ENCODE data around the gene MCU.
"Not testable (repeated sequence)": the region's sequence is repeated elsewhere in the genome, so short reads cannot be mapped to it uniquely, and the experiment has no call there.

MCU gene, protein sequence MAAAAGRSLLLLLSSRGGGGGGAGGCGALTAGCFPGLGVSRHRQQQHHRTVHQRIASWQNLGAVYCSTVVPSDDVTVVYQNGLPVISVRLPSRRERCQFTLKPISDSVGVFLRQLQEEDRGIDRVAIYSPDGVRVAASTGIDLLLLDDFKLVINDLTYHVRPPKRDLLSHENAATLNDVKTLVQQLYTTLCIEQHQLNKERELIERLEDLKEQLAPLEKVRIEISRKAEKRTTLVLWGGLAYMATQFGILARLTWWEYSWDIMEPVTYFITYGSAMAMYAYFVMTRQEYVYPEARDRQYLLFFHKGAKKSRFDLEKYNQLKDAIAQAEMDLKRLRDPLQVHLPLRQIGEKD

DNA sequence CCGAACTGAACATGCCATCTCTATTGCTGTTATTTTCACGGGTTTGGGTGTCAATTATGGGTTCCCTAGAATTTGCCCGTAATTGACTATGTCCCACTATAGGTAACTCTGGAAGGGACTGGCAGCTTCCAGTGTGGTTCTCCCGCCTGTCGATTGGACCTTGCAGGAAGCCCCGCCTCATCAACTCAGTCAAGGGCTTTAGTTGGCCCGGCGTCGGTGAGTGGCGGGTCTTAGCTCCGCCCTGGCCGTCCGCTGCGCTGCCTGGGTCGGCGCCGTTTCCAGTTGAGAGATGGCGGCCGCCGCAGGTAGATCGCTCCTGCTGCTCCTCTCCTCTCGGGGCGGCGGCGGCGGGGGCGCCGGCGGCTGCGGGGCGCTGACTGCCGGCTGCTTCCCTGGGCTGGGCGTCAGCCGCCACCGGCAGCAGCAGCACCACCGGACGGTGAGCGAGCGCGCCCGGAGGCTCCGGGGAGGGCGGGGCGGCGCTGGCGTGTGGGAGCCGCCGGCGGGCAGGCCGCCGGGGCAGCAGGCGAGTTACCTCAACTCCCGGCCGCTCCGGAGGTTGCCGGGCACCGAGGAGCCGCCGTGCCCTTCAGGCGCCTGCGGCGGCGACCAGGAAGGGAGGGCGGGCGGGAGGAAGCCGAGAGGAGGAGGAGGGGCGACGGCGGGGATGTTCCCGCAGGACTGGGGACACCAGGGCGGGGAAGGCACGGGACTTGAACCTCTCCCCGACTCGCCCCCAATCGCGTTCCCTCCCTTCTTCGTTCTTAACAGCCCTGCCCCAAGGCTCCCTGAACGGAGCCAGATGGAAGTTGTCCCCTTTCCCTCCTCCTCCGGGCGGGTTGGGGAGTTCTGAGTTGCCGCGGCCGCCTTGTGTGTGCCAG is at the start of gene MCU:
TSS of gene MCU (plus strand) at position 281 of the 881 bp plus-strand sequence. CDS start at position 290, 9 bp downstream.
- DNase-seq (ENCODE audit: low spot score) = peak; percentile 96

DNA sequence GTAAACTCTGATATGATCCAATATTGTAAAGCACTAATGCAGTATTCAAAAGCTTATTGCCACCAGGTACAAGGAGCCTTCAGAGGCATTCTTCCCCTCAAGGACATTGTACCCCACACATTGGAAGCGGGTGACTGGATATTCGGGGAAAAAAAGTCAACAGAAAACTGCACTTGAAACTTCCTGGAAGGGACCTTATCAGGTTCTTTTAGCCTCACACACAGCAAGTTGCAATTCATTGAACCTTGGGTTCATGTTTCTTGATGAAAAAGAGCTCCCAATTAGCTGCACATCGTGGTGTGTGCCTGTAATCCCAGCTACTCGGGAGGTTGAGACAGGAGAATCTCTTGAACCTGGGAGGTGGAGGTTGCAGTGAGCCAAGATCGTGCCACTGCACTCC is 49.6 kb upstream of the MCU start:
- no peak for DNase-seq (ENCODE audit: low spot score)

DNA sequence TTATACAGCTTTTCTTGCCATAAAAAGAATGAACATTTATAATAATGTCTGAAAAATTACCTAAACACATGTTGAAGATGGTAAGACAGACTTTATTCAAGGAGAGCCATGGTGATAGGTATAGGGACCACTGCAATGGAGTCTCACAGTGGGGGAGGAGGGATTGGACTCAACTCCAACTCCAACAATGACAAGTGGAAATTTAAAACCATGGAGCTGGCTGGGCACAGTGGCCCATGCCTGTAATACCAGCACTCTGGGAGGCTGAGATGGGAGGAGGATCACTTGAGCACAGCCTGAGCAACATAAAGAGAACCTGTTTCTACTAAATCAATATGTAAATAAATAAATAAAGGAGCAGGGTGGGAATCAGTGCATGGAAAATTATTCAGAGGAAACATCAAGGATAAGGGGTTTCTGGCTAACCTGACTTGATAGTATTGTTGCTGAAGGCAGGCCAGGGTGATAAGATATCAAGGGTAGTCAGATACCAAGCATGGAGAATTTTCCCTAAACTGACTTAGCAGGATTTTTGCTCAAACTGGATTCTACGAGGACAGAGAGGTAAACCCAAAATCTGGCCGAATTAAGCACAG is 46.6 kb upstream of the MCU start:
- DNase-seq (ENCODE audit: low spot score) = no peak

DNA sequence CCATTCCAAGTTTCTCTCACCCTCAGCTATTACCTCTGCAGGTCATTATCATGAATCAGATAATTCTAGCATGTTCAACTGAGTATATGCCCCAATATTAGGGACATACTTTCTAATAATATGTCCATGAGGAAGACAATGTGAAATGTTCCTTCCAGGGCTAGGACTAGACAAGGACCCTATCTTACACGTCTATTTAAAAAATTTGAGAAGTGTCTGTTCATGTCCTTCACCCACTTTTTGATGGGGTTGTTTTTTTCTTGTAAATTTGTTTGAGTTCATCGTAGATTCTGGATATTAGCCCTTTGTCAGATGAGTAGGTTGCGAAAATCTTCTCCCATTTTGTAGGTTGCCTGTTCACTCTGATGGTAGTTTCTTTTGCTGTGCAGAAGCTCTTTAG is 45.0 kb upstream of the MCU start:
- not testable (repeated sequence) for DNase-seq (ENCODE audit: low spot score)

DNA sequence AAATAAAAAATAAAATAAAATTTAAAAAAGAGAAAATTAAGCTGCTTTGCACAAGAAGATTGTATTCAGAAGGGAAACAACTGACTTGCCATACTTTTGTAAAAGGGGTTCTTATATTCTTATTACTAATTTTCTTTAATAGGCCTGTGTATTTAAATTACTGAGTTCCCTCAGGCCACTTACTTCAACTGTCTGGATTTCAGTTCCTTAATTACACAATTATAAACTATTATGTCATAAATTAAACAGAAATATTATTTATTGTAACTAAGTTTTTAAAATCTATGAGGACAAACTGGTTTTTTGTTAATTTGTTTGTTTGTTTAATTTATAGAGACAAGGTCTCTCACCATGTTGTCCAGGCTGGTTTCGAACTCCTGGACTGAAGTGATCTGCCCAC is 43.6 kb upstream of the MCU start:
- DNase-seq (ENCODE audit: low spot score) = no peak

DNA sequence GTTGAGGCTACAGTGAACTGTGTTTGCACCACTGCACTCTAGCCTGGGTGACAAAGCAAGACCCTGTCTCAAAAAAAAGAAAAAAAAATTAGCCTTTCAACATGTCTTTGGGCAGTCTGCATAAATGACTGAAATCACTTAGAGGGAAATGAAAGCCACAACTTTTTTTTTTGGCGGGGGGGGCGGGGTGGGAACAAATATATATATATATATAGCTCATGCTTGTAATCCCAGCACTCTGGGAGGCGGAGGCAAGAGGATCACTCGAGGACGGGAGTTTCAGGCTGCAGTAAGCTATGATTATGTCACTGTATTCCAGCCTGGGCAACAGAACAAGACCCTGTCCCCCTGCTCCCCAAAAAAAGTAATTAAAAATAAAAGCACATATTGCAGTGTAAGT is 42.7 kb upstream of the MCU start:
- no peak for DNase-seq (ENCODE audit: low spot score)

DNA sequence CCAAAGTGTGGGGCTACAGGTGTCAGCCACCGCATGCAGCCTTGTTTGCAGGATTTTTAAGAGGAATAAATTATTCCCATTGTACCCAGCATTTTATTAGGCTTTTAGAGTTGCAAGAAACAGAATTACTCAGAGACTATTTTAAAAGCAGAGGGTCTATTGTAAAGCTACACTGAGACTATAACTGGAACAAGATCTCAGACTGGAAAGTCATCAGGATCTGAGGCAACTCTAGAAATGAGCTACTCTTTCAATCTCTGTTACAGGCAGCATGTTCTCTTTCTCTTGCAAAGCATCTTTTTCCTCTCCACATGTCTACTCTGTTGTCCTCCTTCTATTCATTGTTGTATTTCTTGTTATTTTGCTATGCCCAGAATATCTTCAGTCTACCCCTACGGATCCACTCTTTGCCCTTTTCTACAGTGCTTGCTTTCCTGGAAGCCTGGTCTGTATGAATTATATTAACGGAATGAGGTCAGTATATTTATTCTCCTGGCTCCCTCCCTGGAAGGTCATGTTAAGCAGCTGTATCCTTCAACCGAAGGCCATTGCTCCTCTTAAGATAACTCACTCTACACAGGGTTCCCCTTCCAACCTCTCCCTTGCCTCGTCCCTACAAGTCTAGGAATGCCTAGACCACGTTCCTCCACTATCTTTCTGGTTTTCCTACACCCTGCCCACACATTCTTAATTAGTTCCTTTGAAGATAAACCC is 38.4 kb upstream of the MCU start:
- DNase-seq (ENCODE audit: low spot score) = no peak

DNA sequence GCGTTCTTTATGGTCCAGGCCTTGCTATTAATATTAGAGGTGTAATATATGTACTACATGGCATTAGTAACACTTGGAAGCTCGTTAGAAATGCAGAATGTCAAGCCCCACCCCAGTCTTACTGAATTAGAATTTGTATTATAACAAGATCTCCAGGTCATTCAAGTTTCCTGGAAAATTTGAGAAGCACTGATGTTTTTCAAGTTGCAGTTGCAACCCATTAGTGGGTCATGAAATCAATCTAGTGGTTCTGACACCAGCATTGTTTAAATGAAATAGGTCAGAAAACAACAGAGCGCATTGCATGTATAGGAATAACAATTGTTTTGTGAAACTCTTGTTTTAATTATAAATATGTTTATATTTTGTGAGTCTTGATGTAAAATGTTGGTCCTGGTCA is 37.2 kb upstream of the MCU start:
- no peak for DNase-seq (ENCODE audit: low spot score)

DNA sequence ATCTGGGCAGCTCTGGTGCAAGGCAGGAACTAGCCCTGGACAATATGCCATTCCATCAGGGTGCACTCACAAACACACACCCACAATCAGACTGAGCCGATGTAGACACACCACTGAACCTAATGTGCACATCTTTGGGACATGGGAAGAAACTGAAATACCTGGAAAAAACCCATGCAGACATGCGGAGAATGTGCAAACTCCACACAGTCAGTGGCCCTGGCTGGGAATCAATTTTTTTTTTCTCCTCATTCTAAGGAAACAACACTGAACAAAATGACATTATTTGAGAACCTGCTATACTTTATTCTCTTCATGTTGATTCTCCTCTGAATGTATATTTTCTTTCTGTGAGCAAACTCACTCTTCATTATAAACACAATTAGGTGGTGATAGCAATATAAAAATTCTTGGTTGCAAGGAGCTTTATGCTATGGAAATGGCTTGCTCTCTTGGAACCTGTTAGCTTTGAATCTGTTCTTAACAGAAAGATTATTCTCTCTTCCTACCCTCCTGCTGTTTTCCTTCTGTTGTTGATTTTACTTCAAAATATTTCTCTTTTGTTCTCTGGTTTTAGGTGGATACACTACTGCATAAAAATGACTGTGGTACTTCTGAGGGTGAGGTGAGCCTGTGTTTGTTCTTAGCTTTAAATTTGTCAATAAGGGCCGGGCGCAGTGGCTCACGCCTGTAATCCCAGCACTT is 33.1 kb upstream of the MCU start:
- DNase-seq (ENCODE audit: low spot score) = no peak

DNA sequence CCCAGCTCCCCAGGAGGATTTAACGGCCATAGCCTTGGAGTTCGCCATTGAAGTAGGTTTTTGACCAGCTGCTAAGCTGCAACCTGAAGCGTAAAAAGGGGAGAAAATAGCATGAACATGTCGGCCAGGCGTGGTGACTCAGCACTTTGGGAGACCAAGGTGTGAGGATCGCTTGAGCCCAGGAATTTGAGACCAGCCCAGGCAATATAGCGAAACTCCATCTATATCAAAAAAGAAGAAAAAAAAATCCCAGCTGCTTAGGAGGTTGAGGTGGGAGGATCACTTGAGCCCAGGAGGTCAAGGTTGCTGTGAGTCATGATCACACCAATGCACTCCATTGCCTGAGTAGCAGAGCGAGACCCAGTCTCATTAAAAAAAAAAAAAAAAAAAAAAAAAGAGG is 32.2 kb upstream of the MCU start:
- DNase-seq (ENCODE audit: low spot score) = no peak

DNA sequence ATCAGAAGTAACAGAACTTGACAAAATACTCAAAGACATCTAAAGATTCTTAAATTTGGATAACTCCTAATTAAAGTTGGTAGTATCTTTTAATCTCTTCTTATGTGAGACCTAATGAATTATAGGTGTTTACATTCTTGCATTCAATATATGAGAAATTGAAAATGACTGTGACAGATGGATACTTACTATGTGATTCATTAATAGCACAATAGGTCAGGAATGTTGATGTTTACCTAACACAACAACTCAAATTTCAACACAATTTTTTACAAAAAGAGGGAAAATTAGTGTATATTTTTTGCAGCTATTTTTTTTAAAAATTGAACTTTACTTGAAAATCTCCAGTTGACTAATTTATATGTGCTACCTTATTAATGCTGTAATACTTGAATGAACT is 31.7 kb upstream of the MCU start:
- DNase-seq (ENCODE audit: low spot score) = no peak

DNA sequence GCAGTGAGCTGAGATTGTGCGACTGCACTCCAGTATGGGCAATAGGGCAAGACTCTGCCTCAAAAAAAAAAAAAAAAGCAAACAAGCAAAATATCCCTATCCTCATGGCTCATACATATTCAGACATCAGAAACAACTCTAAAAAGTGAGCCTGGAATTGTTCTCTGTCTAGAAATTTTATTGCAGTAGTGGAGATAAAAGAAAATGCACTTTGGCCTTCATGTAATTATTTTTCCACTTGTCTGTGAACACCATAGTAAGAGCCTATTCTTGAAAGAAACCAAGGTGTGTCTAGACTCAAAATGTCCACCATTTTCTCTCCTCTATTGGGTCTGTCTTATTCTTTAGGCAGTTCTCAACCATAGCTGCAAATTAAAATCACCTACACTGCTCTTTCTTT is 30.5 kb upstream of the MCU start:
- no peak for DNase-seq (ENCODE audit: low spot score)

DNA sequence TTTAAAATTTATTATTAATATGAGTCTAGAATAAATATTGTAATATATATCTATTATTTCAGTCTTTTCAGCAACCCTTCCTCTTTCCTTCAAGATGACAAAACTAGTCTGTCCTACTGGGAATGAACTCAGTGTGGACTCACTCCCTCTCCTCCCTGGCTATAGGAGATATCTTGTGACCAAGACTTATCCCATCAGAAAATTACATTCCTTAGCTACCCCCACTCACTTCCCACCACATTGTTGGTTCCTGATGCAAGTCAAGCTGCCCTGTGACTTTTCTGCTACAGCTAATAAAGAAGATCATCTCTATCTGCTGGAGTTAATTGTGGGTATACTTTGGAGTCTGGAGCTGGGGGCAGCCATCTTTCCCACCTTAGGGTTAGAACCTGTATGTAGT is 28.0 kb upstream of the MCU start:
- peak; percentile 7 for DNase-seq (ENCODE audit: low spot score)

DNA sequence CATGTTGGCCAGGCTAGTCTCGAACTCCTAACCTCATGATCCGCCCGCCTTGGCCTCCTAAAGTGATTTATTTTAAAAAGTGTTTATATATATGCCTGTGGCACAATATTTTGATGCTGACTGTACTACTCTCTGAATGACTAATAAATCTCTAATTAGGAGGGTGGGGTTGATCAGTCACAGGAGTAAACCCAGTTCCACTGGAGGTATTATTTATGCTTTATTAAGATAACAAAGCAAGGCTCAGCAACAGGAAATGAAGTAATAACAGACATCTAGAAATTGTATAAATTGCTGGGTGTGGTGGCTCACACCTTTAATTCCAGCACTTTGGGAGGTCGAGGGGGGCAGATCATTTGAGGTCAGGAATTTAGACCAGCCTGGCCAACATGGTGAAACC is 26.0 kb upstream of the MCU start:
- DNase-seq (ENCODE audit: low spot score) = peak; percentile 16

DNA sequence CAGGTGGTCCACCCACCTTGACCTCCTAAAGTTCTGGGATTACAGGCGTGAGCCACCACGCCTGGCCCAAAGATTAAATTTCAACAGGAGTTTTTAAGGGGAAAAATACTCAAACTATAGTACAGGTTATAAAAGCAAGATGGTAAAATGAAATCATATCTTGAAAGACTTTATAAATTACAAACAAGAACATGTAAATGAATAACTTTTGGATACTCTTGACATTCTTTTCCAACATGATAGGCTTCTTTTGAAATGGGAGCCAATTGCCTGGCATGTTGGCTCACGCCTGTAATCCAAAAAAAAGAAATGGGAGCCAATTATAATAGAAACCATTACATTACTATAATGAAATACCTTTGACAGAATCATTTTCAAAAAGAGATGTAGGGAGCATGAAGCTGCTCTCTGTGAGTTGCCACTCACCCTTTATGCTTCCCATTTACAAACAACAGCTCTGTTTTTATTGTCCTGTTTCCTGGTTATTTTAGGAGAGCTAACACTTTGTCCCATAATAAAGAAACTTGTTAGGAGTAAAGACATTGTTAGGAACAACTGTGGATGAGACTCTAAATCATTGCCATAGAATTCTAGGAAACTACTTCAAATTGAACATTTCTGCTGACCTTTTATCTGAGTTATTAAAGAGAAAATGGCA is 24.6 kb upstream of the MCU start:
- DNase-seq (ENCODE audit: low spot score) = no peak

DNA sequence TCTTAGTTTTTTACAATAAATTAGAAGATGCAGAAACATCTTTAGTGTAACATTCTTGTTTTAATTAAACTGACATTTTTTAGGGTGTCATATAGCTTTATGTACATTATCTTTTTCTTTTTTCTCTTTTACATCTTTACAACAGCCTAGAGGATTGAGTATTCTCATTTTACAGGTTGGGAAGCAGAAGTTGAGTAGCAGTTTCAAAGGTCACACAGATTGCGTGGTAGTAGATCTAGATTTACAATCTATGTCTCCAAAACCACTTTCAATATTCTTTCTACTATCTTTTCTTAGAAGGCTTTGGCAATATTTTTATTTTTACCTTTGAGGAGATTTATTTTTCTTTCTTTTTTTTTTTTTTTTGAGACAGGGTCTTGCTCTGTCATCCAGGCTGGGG is 18.7 kb upstream of the MCU start:
- DNase-seq (ENCODE audit: low spot score) = no peak

DNA sequence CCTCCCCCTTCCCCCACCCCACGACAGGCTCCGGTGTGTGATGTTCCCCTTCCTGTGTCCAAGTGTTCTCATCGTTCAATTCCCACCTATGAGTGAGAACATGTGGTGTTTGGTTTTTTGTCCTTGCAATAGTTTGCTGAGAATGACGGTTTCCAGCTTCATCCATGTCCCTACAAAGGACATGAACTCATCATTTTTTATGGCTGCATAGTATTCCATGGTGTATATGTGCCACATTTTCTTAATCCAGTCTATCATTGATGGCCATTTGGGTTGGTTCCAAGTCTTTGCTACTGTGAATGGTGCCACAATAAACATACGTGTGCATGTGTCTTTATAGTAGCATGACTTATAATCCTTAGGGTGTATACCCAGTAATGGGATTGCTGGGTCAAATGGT is 17.8 kb upstream of the MCU start:
- not testable (repeated sequence) for DNase-seq (ENCODE audit: low spot score)

DNA sequence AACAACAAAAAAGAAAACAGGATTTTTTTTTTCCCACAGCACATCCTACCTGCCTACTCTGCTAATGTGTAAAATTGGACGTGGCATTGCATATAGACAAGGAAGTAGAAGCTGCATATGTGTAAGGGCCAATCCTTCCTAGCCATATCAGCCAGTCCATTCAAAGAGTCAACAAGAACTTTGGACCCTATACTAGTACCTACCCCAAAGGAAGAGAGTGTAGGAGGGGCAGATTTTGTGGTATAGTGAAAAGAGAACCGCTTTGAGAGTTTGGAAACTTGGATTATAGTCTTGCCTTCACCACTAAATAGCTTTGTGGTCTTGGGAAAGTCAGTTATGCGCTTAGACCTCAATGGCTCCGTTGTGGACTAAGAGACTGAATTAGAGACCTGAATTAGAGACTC is 12.1 kb upstream of the MCU start:
- no peak for DNase-seq (ENCODE audit: low spot score)

DNA sequence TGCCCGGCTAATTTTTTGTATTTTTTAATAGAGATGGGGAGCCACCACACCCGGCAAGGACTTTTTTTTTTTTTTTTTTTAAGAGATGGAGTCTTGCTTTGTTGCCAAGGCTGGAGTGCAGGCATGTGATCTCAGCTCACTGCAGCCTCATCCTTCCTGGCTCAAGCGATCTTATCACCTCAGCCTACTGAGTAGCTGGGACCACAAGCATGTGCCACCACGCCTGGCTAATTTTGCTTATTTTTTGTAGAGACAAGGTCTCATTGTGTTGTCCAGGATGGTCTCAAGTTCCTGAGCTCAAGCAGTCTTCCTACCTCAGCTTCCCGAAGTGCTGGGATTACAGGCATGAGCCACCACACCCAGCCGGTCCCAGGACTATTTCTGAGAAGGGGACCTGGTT is 9.3 kb upstream of the MCU start:
- no peak for DNase-seq (ENCODE audit: low spot score)

DNA sequence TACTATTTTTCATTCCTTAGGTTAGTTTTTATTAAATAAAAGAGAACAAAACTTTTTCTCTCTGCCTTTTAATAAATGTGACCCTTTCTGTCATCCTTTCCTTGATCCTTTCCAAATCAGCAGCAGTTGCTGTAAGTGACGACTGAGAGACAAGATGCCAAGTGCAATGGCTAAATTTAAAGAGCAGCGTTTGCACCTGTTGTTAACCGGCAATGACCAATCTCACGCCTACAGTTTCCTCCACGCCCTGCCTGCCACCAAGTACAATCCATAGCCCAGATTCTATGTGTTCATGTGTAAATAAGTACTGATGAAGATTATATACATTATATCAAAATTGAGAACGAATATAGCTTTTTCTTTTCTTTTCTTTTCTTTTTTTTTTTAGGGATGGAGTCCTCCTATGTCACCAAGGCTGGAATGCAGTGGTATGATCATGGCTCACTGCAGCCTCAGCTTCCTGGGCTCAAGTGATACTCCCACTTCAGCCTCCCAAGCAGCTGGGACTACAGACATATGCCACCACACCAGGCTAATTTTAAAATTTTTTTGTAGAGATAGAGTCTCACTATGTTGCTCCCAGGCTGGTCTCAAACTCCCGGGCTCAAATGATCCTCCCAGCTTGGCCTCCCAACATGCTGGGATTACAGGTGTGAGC is 6.5 kb upstream of the MCU start:
- no peak for DNase-seq (ENCODE audit: low spot score)

DNA sequence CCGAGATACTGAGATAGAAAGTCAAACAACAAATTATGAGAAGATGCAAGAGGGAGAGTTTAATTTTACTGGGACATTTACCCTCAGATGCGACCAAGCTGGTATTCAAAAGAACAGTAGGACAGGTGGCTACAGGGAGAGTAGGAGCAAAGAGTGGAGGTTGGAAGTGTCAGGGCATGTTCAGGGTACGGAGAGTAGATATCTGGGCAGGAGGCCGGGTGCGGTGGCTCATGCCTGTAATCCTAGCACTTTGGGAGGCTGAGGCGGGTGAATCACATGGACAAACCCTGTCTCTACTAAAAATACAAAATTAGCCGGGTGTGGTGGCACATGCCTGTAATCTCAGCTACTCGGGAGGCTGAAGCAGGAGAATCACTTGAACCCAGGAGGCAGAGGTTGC is 5.5 kb upstream of the MCU start:
- DNase-seq (ENCODE audit: low spot score) = not testable (repeated sequence)
